ENCODE data around the gene SOCS7. TPM values are rescaled to one million over a fixed set of nuclear protein-coding genes. Genes with fewer than 3 reads are reported as not detected.

SOCS7 gene
- total and polyA plus RNA-seq, 2 of the 4 experiments (the other 2 are of a cell fraction), result 6.5 to 6.8 TPM

DNA sequence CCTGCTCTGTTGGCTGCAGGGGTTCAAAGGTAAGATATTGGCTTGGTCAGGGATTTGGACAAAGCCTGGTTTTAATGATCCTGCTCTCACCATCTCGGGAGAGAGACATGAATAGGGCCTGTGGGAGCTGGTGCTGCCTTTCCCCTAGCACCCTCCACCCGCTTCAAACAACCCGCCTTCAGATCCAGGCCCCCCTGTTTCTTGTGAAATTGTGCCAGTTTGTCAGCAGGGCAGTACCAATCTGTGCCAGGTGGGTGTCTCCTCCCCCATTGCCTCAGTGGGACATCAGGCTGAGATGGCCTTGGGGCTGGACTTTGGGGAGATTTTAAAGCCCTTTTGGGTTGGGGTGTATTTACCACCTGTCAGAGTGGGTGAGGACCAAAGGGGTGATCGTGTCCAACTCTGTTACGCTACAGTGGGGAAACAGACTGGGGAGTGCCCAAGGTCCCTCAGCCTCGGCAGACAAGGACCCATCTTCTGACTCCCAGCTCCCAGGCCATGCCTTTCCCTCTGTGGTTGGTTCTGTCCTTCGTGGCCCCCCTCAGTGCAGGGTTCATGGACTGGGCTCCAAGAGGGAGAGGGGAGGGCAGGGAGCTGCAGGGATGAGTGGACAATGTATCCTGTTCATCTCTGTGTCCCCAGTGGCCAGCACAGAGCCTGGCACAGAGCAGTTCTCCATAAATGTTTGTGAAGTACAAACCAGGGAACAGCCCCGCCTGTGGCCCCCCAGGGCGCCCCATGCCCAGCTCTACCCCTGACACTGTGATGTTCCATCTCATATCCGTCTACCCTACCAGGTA, 79.9 kb downstream of the SOCS7 start (continued):
- no peak for TF ChIP-seq SMC3 (IDR thresholded peaks at IDR 0.05; ENCODE audit: low read depth, low read length)

DNA sequence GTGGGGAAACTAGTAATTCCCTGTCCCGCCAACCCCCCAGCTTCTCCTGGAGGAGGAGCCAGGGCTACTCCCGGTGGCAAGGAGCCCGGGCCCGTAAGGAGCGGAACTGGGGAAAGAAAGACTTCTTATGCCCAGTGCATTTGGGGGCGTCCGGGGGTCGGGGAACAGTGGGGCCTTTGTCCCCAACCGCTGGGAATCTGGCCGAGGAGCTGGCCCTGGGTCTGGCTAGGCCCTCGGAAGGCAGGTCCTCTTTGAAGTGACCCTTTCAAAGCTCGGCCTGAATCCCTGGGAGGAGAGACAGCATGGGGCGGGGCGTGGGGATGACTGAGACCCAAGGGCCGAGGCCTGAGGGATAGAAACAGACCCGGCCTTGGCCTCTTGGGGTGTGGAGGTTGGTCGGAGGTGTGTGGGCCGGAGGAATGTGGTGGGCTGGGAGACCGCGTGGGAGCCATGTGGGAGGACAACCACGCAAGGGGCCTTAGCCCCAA, 82.6 kb downstream of the SOCS7 start:
- no peak overlapping the region for H3K56ac ChIP-seq (ENCODE audit: extremely low read depth, insufficient read depth, low read length)
- ChIA-PET POLR2A (ENCODE audit: unreplicated experiment) (no interaction called here), CTCF (no interaction called here)
- no peak overlapping the region for H4K8ac ChIP-seq (ENCODE audit: low read depth in 2 of 2, low read length in 2 of 2)
- peaks cover 19% of the 10 kb centered on the region for H3K9me1 ChIP-seq (ENCODE audit: insufficient read depth, low read length)
- H4K91ac ChIP-seq (ENCODE audit: insufficient read depth, low read depth, low read length), result no peak overlapping the region
- H4K20me1 ChIP-seq (ENCODE audit: insufficient read depth, low read length), result peaks cover 96% of the 10 kb centered on the region
- TF ChIP-seq MAFK (IDR thresholded peaks at IDR 0.05; ENCODE audit: low read depth, low read length), result no peak
- TF ChIP-seq RAD21 (IDR thresholded peaks at IDR 0.05; ENCODE audit: low read length), result no peak
- TF ChIP-seq FOS (IDR thresholded peaks at IDR 0.05; ENCODE audit: low read depth, low read length), result no peak
- no peak for TF ChIP-seq RFX5 (IDR thresholded peaks at IDR 0.05; ENCODE audit: low read depth, low read length)
- no peak for TF ChIP-seq NFE2L2 (IDR thresholded peaks at IDR 0.05; ENCODE audit: low read depth, low read length)
- TF ChIP-seq POLR2A (IDR thresholded peaks at IDR 0.05; ENCODE audit: low read depth, low read length), result no peak
- TF ChIP-seq, protein P1, sequence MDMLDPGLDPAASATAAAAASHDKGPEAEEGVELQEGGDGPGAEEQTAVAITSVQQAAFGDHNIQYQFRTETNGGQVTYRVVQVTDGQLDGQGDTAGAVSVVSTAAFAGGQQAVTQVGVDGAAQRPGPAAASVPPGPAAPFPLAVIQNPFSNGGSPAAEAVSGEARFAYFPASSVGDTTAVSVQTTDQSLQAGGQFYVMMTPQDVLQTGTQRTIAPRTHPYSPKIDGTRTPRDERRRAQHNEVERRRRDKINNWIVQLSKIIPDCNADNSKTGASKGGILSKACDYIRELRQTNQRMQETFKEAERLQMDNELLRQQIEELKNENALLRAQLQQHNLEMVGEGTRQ (IDR thresholded peaks at IDR 0.05; ENCODE audit: low read depth, low read length), result no peak
- no peak for TF ChIP-seq MAZ (IDR thresholded peaks at IDR 0.05; ENCODE audit: borderline replicate concordance, low read depth, low read length)
- TF ChIP-seq CHD1 (IDR thresholded peaks at IDR 0.05; ENCODE audit: low read depth, low read length), result no peak
- no peak for TF ChIP-seq BHLHE40 (IDR thresholded peaks at IDR 0.05; ENCODE audit: low read depth, low read length)
- TF ChIP-seq, protein P2, sequence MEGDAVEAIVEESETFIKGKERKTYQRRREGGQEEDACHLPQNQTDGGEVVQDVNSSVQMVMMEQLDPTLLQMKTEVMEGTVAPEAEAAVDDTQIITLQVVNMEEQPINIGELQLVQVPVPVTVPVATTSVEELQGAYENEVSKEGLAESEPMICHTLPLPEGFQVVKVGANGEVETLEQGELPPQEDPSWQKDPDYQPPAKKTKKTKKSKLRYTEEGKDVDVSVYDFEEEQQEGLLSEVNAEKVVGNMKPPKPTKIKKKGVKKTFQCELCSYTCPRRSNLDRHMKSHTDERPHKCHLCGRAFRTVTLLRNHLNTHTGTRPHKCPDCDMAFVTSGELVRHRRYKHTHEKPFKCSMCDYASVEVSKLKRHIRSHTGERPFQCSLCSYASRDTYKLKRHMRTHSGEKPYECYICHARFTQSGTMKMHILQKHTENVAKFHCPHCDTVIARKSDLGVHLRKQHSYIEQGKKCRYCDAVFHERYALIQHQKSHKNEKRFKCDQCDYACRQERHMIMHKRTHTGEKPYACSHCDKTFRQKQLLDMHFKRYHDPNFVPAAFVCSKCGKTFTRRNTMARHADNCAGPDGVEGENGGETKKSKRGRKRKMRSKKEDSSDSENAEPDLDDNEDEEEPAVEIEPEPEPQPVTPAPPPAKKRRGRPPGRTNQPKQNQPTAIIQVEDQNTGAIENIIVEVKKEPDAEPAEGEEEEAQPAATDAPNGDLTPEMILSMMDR (conservative IDR thresholded peaks at IDR 0.05; ENCODE audit: low read depth, low read length), result no peak
- no peak for TF ChIP-seq CEBPB (IDR thresholded peaks at IDR 0.05; ENCODE audit: low read depth, low read length)
- TF ChIP-seq RCOR1 (IDR thresholded peaks at IDR 0.05; ENCODE audit: insufficient replicate concordance, low read length), result no peak
- TF ChIP-seq MXI1 (IDR thresholded peaks at IDR 0.05; ENCODE audit: borderline replicate concordance, low read depth, low read length), result no peak
- H2AK5ac ChIP-seq (ENCODE audit: low read depth, low read length), result no peak overlapping the region
- in situ Hi-C loops (cut with MboI; ENCODE audit: low sequenced_read_pairs), result no loop called here
- no peak overlapping the region for H3K14ac ChIP-seq (replicated peaks; ENCODE audit: low read depth, low read length)
- peaks cover 12% of the 10 kb centered on the region for H3K36me3 ChIP-seq (ENCODE audit: control insufficient read depth, insufficient read depth, low read length)
- no peak overlapping the region for H3K18ac ChIP-seq (ENCODE audit: low read depth, low read length)
- H3K4me2 ChIP-seq (ENCODE audit: low read depth, low read length), result no peak overlapping the region
- WGBS, 2 experiments (ENCODE audit: extremely low coverage in 2 of 2, insufficient read length in 1 of 2), result 86% methylated on average over 15 of the region's 21 CpGs; no CpG with 5 or more reads in 1 of the 2 experiments
- no peak overlapping the region for H2BK5ac ChIP-seq (ENCODE audit: low read depth, low read length, poor library complexity, severe bottlenecking)
- H2AFZ ChIP-seq (replicated peaks; ENCODE audit: low read length, poor library complexity), result no peak overlapping the region
- no peak overlapping the region for H3K4me3 ChIP-seq (ENCODE audit: insufficient read depth, low read depth, low read length)
- H4K5ac ChIP-seq (ENCODE audit: low read depth, low read length), result no peak overlapping the region
- no peaks in the 10 kb centered on the region for H3K27me3 ChIP-seq (ENCODE audit: control insufficient read depth, insufficient read depth, low read length)
- no peak for DNase-seq
- dilution Hi-C loops (cut with HindIII; ENCODE audit: low sequenced_read_pairs, unreplicated experiment), result no loop called here
- no peak overlapping the region for H3K23ac ChIP-seq (ENCODE audit: low read depth, low read length)
- peaks cover 34 to 93% of the 10 kb centered on the region in 2 experiments for H3K79me1 ChIP-seq (ENCODE audit: low read depth in 1 of 2, low read length in 2 of 2)
- ATAC-seq (ENCODE audit: low read depth), result no peak
- H3K9ac ChIP-seq (ENCODE audit: low read depth, low read length), result no peak overlapping the region
- peaks cover 21% of the 10 kb centered on the region for H3K4me1 ChIP-seq (ENCODE audit: control insufficient read depth, insufficient read depth, low read length)
- no peak overlapping the region for H2BK15ac ChIP-seq (ENCODE audit: low read depth, low read length)
- H2BK120ac ChIP-seq (ENCODE audit: low read depth, low read length), result no peak overlapping the region
- H3K27ac ChIP-seq (ENCODE audit: insufficient read depth, low read length), result no peak overlapping the region
- peak overlapping the region; percentile 15 for H2AK9ac ChIP-seq (replicated peaks; ENCODE audit: low read depth, low read length, poor library complexity)
- no peaks in the 10 kb centered on the region for H3K9me3 ChIP-seq (ENCODE audit: control insufficient read depth, insufficient read depth, low read length)
- no peak overlapping the region for H2BK20ac ChIP-seq (ENCODE audit: low read depth, low read length)
- H3K4ac ChIP-seq (ENCODE audit: low read depth, low read length), result no peak overlapping the region
- no TSS peak for BruUV-seq (replicated peaks)
- intact Hi-C loops (cut with micrococcal nuclease), result no loop called here
